Naive thymus-derived CD4-positive, alpha-beta T cell (primary cell): ENCODE data around the gene TRAIP. TPM values are rescaled to one million over a fixed set of nuclear protein-coding genes. Genes with fewer than 3 reads are reported as not detected.
"Not testable (repeated sequence)": the region's sequence is repeated elsewhere in the genome, so short reads cannot be mapped to it uniquely, and the experiment has no call there.

ENCODE experiments used
- ATAC-seq: fragments of 150-1000 bp; cut with Tn5 transposase; 2 replicates; pipeline ENCODE4 v1.10.0; 2021; ENCODE audit warnings: mild to moderate bottlenecking, moderate library complexity
- CTCF ChIA-PET: fragments of 350-600 bp; sonication (Branson Sonifier 250); formaldehyde crosslinking; loops from one replicate; lab custom pipeline; 2021; ENCODE audit warnings: antibody characterized with exemption; lab: Charles Lee
- POLR2A ChIA-PET: fragments of 350-600 bp; sonication (Branson Sonifier 250); formaldehyde crosslinking; loops from one replicate; lab custom pipeline; 2021; ENCODE audit warnings: antibody characterized with exemption, inconsistent platforms; lab: Charles Lee
- DNase-seq, 9 donors: peaks; one replicate each; pipeline versions ENCODE4 v3.0.0 to v3.0.0-alpha.2; 2020 to 2022; ENCODE audit warnings: mixed read lengths in 1 of 9
- H3K27ac ChIP-seq: one replicate; pipeline ENCODE4 v1.7.0; 2013; ENCODE audit warnings: mild to moderate bottlenecking, low read depth, low read length, moderate library complexity
- H3K27me3 ChIP-seq, 2 donors: one replicate each; pipeline ENCODE4 v1.7.0; 2013; ENCODE audit warnings: low read length in 2 of 2, mild to moderate bottlenecking in 2 of 2, moderate library complexity in 2 of 2; ENCODE audit not compliant: control insufficient read depth in 2 of 2, insufficient read depth in 2 of 2
- H3K36me3 ChIP-seq, 3 experiments: 1 replicate in 2 of 3; 2 replicates in 1 of 3; pipeline ENCODE4 v1.7.0; 2013; ENCODE audit warnings: low read length in 3 of 3, mild to moderate bottlenecking in 3 of 3, moderate library complexity in 1 of 3; ENCODE audit not compliant: insufficient read depth in 3 of 3, control insufficient read depth in 2 of 3
- H3K4me1 ChIP-seq, 2 donors: one replicate each; pipeline ENCODE4 v1.7.0; 2013; ENCODE audit warnings: low read length in 2 of 2, mild to moderate bottlenecking in 2 of 2, moderate library complexity in 1 of 2; ENCODE audit not compliant: control insufficient read depth in 2 of 2, insufficient read depth in 2 of 2
- H3K4me3 ChIP-seq: 2 replicates; pipeline ENCODE4 v1.7.0; 2013; ENCODE audit warnings: mild to moderate bottlenecking, low read length
- H3K9me3 ChIP-seq, 3 experiments: 1 replicate in 2 of 3; 2 replicates in 1 of 3; pipeline ENCODE4 v1.7.0; 2013; ENCODE audit warnings: low read length in 3 of 3; ENCODE audit not compliant: control insufficient read depth in 2 of 3
- H3K27ac Mint-ChIP-seq, 9 donors: one replicate each; pipeline ENCODE4 v1.8.0; 2020 to 2022; ENCODE audit warnings: mixed read lengths in 9 of 9, mild to moderate bottlenecking in 8 of 9, moderate library complexity in 5 of 9, inconsistent platforms in 2 of 9
- H3K27me3 Mint-ChIP-seq, 5 donors: one replicate each; pipeline ENCODE4 v1.8.0; 2021 to 2022; ENCODE audit warnings: mixed read lengths in 5 of 5, mild to moderate bottlenecking in 1 of 5
- H3K36me3 Mint-ChIP-seq, 5 donors: one replicate each; pipeline ENCODE4 v1.8.0; 2020 to 2022; ENCODE audit warnings: mixed read lengths in 5 of 5, mild to moderate bottlenecking in 3 of 5, inconsistent platforms in 1 of 5
- H3K4me1 Mint-ChIP-seq, 7 donors: one replicate each; pipeline ENCODE4 v1.8.0; 2020 to 2022; ENCODE audit warnings: mixed read lengths in 7 of 7, mild to moderate bottlenecking in 3 of 7, inconsistent platforms in 1 of 7
- H3K4me3 Mint-ChIP-seq, 10 donors: one replicate each; pipeline ENCODE4 v1.8.0; 2020 to 2022; ENCODE audit warnings: mild to moderate bottlenecking in 10 of 10, mixed read lengths in 10 of 10, moderate library complexity in 6 of 10, inconsistent platforms in 2 of 10
- H3K9me3 Mint-ChIP-seq, 11 donors: one replicate each; pipeline ENCODE4 v1.8.0; 2020 to 2022; ENCODE audit warnings: mixed read lengths in 11 of 11, mild to moderate bottlenecking in 4 of 11, inconsistent platforms in 1 of 11, moderate library complexity in 1 of 11
- intact Hi-C, 2 donors: fragments of 100-400 bp; cut with micrococcal nuclease; formaldehyde crosslinking; loops; one replicate each; pipeline ENCODE4 v1.15.1; 2023
- polyA plus RNA-seq, 2 donors: library from polyadenylated mRNA; unstranded; fragments of 300-500 nt; fragmentation: Illumina TruSeq; gene quantifications; one replicate each; pipeline ENCODE4 v1.2.3, GENCODE V29; 2021
- total RNA-seq, 6 experiments: library from RNA in 5 of 6; stranded (reverse) in 5 of 6; gene quantifications; 1 replicate in 5 of 6; 2 replicates in 1 of 6; pipeline ENCODE4 v1.2.3 and lab custom pipeline; 2021 to 2026

The TRAIP gene
- total and polyA plus RNA-seq, 7 experiments from 2014 or later = 2.7 to 22.5 (median 5.5) TPM

DNA sequence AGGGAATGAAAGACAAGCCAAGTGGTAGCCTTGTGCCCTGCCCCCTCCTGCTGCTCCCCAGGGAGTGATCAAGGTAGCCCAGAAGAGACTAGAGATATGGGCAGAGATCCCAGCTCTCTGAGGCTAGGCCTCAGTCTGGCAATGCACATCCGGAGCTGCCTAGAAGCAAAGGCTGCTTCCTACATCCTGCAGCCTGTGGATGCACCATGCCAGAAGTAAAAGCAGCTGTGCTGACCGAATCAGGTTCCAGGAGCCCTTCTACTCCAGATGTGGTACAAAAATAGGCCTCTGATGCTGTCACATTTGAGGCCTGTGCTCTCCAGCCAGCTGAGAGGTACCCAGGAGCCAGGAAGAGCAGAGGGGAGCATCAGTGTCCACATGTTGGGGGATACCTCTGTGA is 16.0 kb downstream of the TRAIP start:
- Mint-ChIP-seq H3K27me3 (no peaks in the 10 kb centered on the region), H3K4me3 (no peak overlapping the region), H3K36me3 (peaks cover 0 to 2% (median 0%) of the 10 kb centered on the region in 5 donors), H3K27ac (no peak overlapping the region), H3K4me1 (peaks cover 0 to 9% (median 0%) of the 10 kb centered on the region in 7 donors), H3K9me3 (no peaks in the 10 kb centered on the region)
- intact Hi-C loops = no loop called here
- no peak overlapping the region for H3K4me3 ChIP-seq
- no peaks in the 10 kb centered on the region for H3K36me3 ChIP-seq
- ChIA-PET POLR2A (interaction anchor here (7.3 kb wide), 1 partner anchor 39 kb away, joined by 59 read pairs; the partner anchor contains the start of genes CDHR4 and INKA1), CTCF (interaction anchor here (0.7 to 8.7 kb wide), 3 partner anchors 36 to 710 kb away, joined by 4 to 181 read pairs (median 5); partner anchors contain the start of genes CDHR4 and INKA1)
- H3K27ac ChIP-seq = no peak overlapping the region
- DNase-seq (no peak), ATAC-seq (no peak)
- no peaks in the 10 kb centered on the region for H3K4me1 ChIP-seq
- H3K9me3 ChIP-seq = no peaks in the 10 kb centered on the region
- H3K27me3 ChIP-seq = no peaks in the 10 kb centered on the region

DNA sequence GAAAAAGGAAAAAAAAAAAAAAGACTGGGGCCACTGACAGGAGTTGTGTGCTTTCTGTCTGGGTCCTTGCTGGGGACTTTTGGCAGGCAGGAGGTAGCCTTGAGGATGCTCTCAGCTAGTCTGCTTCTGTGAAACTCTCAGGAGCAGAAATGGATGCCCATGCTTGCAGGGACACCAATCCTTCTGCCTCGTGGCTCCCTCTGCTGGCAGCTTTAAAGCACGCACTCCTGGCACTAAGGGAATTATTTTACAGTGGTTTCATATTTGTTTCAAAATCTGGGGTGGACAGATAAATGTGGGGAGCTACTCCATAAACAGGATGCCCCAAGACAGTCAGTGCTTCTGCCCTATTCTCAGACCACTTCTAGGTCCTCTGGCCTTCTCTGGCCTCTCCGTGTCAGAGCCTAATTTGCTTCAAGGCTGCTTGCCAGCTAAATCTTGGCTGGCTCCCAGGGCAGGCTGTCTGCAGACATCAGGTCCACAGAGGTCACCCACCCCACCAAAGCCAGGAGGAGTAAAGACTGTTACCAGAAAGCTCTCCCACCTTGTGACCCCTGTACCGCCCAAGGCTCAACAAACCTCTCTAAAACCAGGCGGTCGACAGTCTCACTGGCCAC is 17.1 kb downstream of the TRAIP start:
- H3K4me1 ChIP-seq = no peaks in the 10 kb centered on the region
- Mint-ChIP-seq H3K36me3 (peaks cover 0 to 4% (median 4%) of the 10 kb centered on the region in 5 donors), H3K4me1 (peaks cover 0 to 9% (median 0%) of the 10 kb centered on the region in 7 donors), H3K27ac (peak overlapping the region in 1 of 9 donors; percentile 3), H3K4me3 (no peak overlapping the region), H3K27me3 (no peaks in the 10 kb centered on the region), H3K9me3 (no peaks in the 10 kb centered on the region)
- DNase-seq (peak; percentile 64 to 84 (median 75)), ATAC-seq (peak; percentile 97)
- intact Hi-C loops = loop anchor here (1.0 to 5.0 kb wide), 7 partner anchors 37 to 300 kb away; partner anchors contain the start of genes AMIGO3 (in 1 of the 2), APEH (in 1 of the 2) and IP6K1 (in 1 of the 2)
- H3K36me3 ChIP-seq = no peaks in the 10 kb centered on the region
- ChIA-PET POLR2A (interaction anchor here (1.1 to 7.3 kb wide), 4 partner anchors 25 to 300 kb away, joined by 5 to 59 read pairs (median 8); partner anchors contain the start of genes CDHR4, INKA1 and UBA7), CTCF (interaction anchor here (0.6 to 8.7 kb wide), 27 partner anchors 11 to 1807 kb away, joined by 3 to 181 read pairs (median 4); partner anchors contain the start of genes CDHR4, INKA1 and UBA7)
- H3K27me3 ChIP-seq = no peaks in the 10 kb centered on the region
- H3K4me3 ChIP-seq = no peak overlapping the region
- H3K27ac ChIP-seq = no peak overlapping the region
- H3K9me3 ChIP-seq = no peaks in the 10 kb centered on the region

DNA sequence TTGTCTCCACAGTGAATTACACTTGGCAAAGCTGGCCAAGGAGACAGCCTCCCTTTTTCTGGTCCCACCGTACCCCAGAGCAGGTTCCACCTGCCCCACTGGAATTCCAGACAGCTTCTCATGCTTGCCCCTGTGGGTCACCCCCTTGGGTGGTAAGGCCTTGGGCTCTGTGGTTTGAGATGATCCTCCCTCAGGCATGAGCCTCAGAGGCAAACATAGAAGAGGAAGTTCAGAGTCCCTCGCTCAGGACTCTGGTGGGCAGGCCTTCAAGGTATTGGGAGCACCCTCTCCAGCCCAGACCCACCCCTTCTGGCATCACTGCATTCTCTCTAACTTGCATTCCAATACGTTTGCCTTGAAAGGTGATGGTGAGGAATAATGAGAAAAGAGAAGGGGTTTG is 25.0 kb downstream of the TRAIP start:
- intact Hi-C loops = no loop called here
- H3K4me1 ChIP-seq = no peaks in the 10 kb centered on the region
- H3K4me3 Mint-ChIP-seq = no peak overlapping the region
- CTCF ChIA-PET = no interaction called here
- no peak overlapping the region for H3K27ac Mint-ChIP-seq
- no peak for DNase-seq
- ATAC-seq = no peak
- no peak overlapping the region for H3K27ac ChIP-seq
- H3K27me3 ChIP-seq = no peaks in the 10 kb centered on the region
- no peaks in the 10 kb centered on the region for H3K4me1 Mint-ChIP-seq
- no peaks in the 10 kb centered on the region for H3K27me3 Mint-ChIP-seq
- no peaks in the 10 kb centered on the region for H3K9me3 Mint-ChIP-seq
- no peak overlapping the region for H3K4me3 ChIP-seq
- H3K36me3 Mint-ChIP-seq = peaks cover 0 to 8% (median 3%) of the 10 kb centered on the region in 5 donors
- H3K36me3 ChIP-seq = no peaks in the 10 kb centered on the region
- H3K9me3 ChIP-seq = no peaks in the 10 kb centered on the region
- POLR2A ChIA-PET = no interaction called here

DNA sequence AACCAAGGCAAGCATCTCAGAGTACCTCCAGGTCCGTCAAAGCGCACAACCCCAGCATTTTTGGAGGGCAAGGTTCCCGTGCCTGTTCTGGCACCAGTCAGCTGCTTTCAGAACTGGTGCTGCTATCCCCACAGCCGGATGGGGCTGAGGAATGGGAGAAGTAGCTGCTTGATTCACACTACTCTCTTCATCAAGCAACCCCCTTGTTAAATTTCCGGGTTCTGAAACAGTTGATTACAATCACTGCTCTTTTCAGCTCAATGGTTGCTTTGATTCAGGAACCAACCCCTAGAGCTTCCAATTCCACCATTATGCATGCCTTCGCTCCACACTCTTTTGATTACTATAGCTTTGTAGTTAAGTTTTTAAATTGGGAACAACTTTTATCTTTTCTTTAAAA is 30.3 kb downstream of the TRAIP start:
- H3K9me3 ChIP-seq = no peaks in the 10 kb centered on the region
- Mint-ChIP-seq H3K4me3 (no peak overlapping the region), H3K27ac (no peak overlapping the region), H3K36me3 (no peaks in the 10 kb centered on the region), H3K9me3 (no peaks in the 10 kb centered on the region), H3K27me3 (no peaks in the 10 kb centered on the region), H3K4me1 (no peaks in the 10 kb centered on the region)
- DNase-seq (no peak), ATAC-seq (no peak)
- CTCF ChIA-PET = no interaction called here
- intact Hi-C loops = no loop called here
- no peak overlapping the region for H3K27ac ChIP-seq
- no peaks in the 10 kb centered on the region for H3K27me3 ChIP-seq
- H3K4me3 ChIP-seq = no peak overlapping the region
- no peaks in the 10 kb centered on the region for H3K4me1 ChIP-seq
- H3K36me3 ChIP-seq = no peaks in the 10 kb centered on the region
- POLR2A ChIA-PET = interaction anchor here (1.1 kb wide), 1 partner anchor 12 kb away, joined by 3 read pairs; no protein-coding TSS in a partner anchor

DNA sequence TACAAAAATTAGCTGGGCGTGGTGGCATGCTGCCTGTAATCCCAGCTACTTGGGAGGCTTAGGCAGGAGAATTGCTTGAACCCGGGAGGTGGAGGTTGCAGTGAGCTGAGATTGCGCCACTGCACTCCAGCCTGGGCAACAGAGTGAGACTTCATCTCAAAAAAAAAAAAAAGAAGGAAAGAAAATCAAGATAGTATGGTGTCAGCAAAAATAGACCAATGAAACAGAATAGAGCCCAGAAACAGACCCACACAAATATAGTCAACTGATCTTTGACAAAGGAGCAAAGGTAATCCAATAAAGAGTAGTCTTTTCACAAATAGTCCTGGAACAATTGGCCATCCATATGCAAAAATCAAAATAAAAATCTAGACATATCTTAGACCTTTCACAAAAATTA is 33.2 kb downstream of the TRAIP start:
- H3K4me1 Mint-ChIP-seq, H3K27me3 ChIP-seq, DNase-seq, H3K4me1 ChIP-seq, H3K36me3 ChIP-seq, H3K27me3 Mint-ChIP-seq, H3K4me3 ChIP-seq, H3K27ac Mint-ChIP-seq, intact Hi-C loops, H3K9me3 ChIP-seq, H3K36me3 Mint-ChIP-seq, H3K4me3 Mint-ChIP-seq, ATAC-seq, H3K27ac ChIP-seq, H3K9me3 Mint-ChIP-seq, POLR2A ChIA-PET: not testable (repeated sequence)
- CTCF ChIA-PET = interaction anchor here (0.9 kb wide), 1 partner anchor 120 kb away, joined by 3 read pairs; no protein-coding TSS in a partner anchor

DNA sequence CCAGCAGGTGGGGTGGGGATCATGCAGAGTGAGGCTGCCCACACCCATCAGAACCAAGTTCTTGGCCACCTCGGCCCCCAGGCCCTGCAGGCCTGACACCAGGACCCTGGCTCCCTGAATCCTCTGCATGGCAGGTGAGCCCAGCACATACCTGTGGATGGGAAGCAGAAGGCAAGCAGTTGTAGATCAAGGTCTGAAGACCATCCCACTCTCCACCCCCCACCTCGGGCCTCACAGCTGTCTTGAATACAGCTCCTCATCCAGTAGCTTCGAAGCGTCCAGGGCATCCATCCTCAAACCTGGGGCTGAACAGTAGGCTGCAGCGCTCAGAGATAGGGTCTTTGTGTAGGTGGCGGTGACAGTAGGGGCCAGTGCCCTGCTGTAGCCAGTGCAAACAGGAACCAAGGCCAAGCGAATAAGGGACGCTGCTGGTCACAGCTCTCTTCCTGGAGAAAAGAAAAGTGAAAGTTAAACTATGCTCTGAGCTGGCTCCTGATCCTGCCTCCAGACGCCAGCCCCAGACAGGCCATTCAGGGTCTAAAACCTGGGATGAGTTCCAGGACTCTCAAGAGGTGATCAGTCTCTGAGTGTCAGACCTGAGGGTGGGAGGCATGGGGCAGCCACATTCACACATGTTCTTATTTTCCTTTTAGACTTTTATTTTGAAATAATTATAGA is 42.7 kb downstream of the TRAIP start, which contains the start of gene UBA7:
Gene UBA7, minus strand, starts transcription at position 457 of the 678 bp plus-strand sequence. Its CDS starts 166 bp downstream, at position 291.
- intact Hi-C loops = loop anchor here (1.0 kb wide), 1 partner anchor 10 kb away; the partner anchor contains the start of gene INKA1 (in 2 of the 2)
- H3K27me3 Mint-ChIP-seq = no peaks in the 10 kb centered on the region
- peak in 8 of 9 donors; percentile 26 to 54 (median 48) for DNase-seq
- Histone ChIP-seq H3K27ac (peak within 1 kb of the TSS; percentile 86), H3K4me3 (peak within 1 kb of the TSS; percentile 90), H3K27me3 (no peaks in the 10 kb centered on the region), H3K36me3 (peaks cover 0 to 41% (median 8%) of the 10 kb centered on the region in 3 experiments), H3K9me3 (no peaks in the 10 kb centered on the region), H3K4me1 (peaks cover 12 to 18% of the 10 kb centered on the region in 2 donors)
- POLR2A ChIA-PET = interaction anchor here (0.9 to 6.6 kb wide), 4 partner anchors 9 to 43 kb away, joined by 3 to 87 read pairs (median 5); partner anchors contain the start of genes INKA1 and TRAIP
- peak within 1 kb of the TSS; percentile 93 to 99 (median 97) for H3K4me3 Mint-ChIP-seq
- peaks cover 0 to 1% (median 0%) of the 10 kb centered on the region in 11 donors for H3K9me3 Mint-ChIP-seq
- peak within 1 kb of the TSS; percentile 95 to 100 (median 98) for H3K27ac Mint-ChIP-seq
- CTCF ChIA-PET = interaction anchor here (0.6 to 3.3 kb wide), 3 partner anchors 10 to 76 kb away, joined by 3 to 31 read pairs (median 15); partner anchors contain the start of gene INKA1
- ATAC-seq = peak; percentile 91
- H3K36me3 Mint-ChIP-seq = peaks cover 0 to 24% (median 5%) of the 10 kb centered on the region in 5 donors
- H3K4me1 Mint-ChIP-seq = peaks cover 20 to 45% (median 43%) of the 10 kb centered on the region in 7 donors
